ENCODE data around the gene ONECUT3. TPM values are rescaled to one million over a fixed set of nuclear protein-coding genes. Genes with fewer than 3 reads are reported as not detected.
A peak's percentile ranks its signal among the peaks of the same experiment; 100 is the strongest.

The ONECUT3 gene
- total RNA-seq, 1 experiment from 2014 or later = not detected

DNA sequence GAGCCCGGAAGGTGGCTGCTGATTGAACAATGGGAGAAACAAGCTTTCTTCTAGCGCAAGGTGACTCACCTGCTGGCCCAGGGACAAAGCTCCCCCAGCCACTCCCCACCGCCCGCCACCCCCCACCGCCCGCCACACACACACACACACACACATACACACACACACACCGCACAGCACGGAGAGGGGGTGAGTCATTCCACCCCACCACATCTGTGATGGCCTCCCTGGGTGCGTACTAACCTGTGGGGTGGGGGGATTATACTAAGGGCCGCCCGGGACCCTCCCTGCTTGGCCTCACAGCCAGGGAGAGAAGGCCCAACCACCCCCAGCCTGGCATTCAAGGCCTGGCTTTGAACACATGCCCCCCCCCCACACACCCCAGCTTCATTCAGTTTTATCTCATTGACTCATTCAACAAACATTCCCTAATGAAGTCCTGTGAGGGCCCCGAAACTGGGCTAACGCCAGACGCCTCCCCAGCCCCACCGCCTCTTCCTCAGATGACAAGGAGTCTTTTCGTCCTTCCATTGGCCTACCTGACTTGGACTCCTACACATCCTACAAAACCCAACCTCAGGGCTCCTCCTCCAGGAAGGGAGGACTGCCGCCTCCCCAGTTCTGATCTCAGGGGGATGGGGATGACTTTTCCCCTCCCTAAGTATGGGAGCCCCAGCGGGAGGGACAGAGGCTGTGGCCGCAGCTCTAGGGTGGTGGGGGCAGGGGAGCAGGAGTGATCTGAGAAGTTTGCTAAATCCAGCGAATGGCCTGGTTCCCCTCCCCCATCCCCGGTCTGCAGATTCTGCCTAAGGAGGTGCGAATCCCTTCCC lies 5.8 kb upstream of the ONECUT3 start:
- Histone ChIP-seq H3K36me3 (ENCODE audit: insufficient read depth, low read length, poor library complexity, severe bottlenecking) (no peaks in the 10 kb centered on the region), H3K4me3 (ENCODE audit: low read depth, low read length, poor library complexity, severe bottlenecking) (no peak overlapping the region), H3K4me1 (ENCODE audit: insufficient read depth, low read length, poor library complexity, severe bottlenecking) (peaks cover 10% of the 10 kb centered on the region), H3K9me3 (ENCODE audit: low read depth, low read length, poor library complexity, severe bottlenecking) (no peaks in the 10 kb centered on the region), H3K27me3 (replicated peaks; ENCODE audit: insufficient read depth, low read depth, low read length, poor library complexity) (peaks cover 77% of the 10 kb centered on the region), H3K27ac (ENCODE audit: low read depth, low read length, poor library complexity, severe bottlenecking) (no peak overlapping the region)
- ChIA-PET POLR2A (ENCODE audit: low non-redundant PET) (no interaction called here), CTCF (no interaction called here)
- BruUV-seq (replicated peaks) = no TSS peak
- intact Hi-C loops (cut with micrococcal nuclease; ENCODE audit: unreplicated experiment) = no loop called here
- DNase-seq (ENCODE audit: low spot score) = no peak
- TF ChIP-seq EZH2 (IDR thresholded peaks at IDR 0.05; ENCODE audit: borderline replicate concordance, low read depth, low read length, poor library complexity, severe bottlenecking) = no peak

DNA sequence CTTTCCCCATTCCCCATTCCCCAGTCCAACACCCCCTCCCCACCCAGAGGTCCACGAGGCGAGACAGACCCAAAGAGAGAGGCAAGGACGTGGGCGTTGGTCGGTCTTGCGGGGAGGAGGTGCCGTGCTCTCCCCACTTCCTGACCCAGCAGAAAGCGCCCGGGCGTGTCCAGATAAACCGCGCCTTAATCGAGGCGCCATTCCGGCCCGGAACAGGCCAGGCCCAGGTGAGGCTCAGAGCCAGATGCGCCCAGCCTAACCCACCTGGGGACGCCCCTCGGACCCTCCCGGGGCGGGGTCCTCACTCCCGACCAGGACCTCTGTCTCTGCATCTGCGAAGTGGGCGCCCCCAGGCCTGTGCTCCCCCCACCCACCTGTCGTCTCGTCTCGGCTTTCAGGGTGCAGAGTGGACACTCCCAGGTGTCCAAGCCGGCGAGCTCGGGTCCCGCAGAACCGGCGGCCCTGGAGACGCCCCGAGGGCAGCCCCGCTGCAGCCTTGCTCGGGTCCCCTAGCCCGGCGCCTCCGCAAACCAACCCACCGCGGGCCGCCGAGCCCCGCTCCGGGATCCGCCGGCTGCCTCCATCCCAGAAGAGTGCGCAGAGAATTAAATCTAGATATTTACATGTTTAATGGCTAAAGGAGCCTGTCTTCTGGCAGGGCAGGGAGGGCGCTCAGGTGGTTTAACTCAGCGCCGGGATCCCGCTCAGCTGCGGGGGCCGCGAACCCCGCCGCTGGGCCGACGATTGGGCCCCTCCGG lies 5.0 kb upstream of the ONECUT3 start:
- peak; percentile 46 for TF ChIP-seq EZH2 (IDR thresholded peaks at IDR 0.05; ENCODE audit: borderline replicate concordance, low read depth, low read length, poor library complexity, severe bottlenecking)
- TF ChIP-seq CTCF (conservative IDR thresholded peaks at IDR 0.05; ENCODE audit: low read depth, low read length) = no peak
- no TSS peak for BruUV-seq (replicated peaks)
- H3K4me3 ChIP-seq (ENCODE audit: low read depth, low read length, poor library complexity, severe bottlenecking) = no peak overlapping the region
- H3K27me3 ChIP-seq (replicated peaks; ENCODE audit: insufficient read depth, low read depth, low read length, poor library complexity) = peaks cover 81% of the 10 kb centered on the region
- POLR2A ChIA-PET (ENCODE audit: low non-redundant PET) = no interaction called here
- H3K36me3 ChIP-seq (ENCODE audit: insufficient read depth, low read length, poor library complexity, severe bottlenecking) = no peaks in the 10 kb centered on the region
- CTCF ChIA-PET = no interaction called here
- H3K9me3 ChIP-seq (ENCODE audit: low read depth, low read length, poor library complexity, severe bottlenecking) = no peaks in the 10 kb centered on the region
- H3K27ac ChIP-seq (ENCODE audit: low read depth, low read length, poor library complexity, severe bottlenecking) = no peak overlapping the region
- no peak for DNase-seq (ENCODE audit: low spot score)
- H3K4me1 ChIP-seq (ENCODE audit: insufficient read depth, low read length, poor library complexity, severe bottlenecking) = peaks cover 10% of the 10 kb centered on the region
- intact Hi-C loops (cut with micrococcal nuclease; ENCODE audit: unreplicated experiment) = no loop called here

DNA sequence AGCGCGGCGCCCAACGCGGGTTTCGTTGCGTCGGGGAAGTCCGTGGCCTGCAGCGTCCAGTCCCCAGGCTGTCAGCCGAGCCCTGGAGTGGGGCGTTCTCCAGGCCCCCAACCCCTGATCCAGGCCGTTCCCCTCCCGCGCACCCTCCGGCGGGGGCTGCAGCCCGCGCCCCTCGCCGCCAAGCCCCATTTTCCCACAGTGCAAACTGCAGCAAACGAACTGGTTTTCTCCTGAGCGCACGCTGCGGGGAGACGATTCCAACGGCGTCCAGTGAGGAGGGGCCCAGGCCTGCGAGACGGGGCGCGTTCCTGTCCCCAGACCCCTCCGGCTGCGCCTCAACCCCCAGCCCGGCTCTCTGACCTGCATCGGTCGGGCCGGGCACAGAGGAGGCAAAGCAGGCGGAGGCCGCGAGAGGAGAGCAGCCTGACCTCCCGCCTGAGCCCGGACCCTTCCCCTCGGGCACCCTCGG lies 4.4 kb upstream of the ONECUT3 start:
- Histone ChIP-seq H3K36me3 (ENCODE audit: insufficient read depth, low read length, poor library complexity, severe bottlenecking) (no peaks in the 10 kb centered on the region), H3K4me3 (ENCODE audit: low read depth, low read length, poor library complexity, severe bottlenecking) (no peak overlapping the region), H3K9me3 (ENCODE audit: low read depth, low read length, poor library complexity, severe bottlenecking) (no peaks in the 10 kb centered on the region), H3K4me1 (ENCODE audit: insufficient read depth, low read length, poor library complexity, severe bottlenecking) (peaks cover 10% of the 10 kb centered on the region), H3K27ac (ENCODE audit: low read depth, low read length, poor library complexity, severe bottlenecking) (no peak overlapping the region), H3K27me3 (replicated peaks; ENCODE audit: insufficient read depth, low read depth, low read length, poor library complexity) (peaks cover 83% of the 10 kb centered on the region)
- DNase-seq (ENCODE audit: low spot score) = no peak
- ChIA-PET POLR2A (ENCODE audit: low non-redundant PET) (no interaction called here), CTCF (no interaction called here)
- TF ChIP-seq CTCF (conservative IDR thresholded peaks at IDR 0.05; ENCODE audit: low read depth, low read length) (no peak), EZH2 (IDR thresholded peaks at IDR 0.05; ENCODE audit: borderline replicate concordance, low read depth, low read length, poor library complexity, severe bottlenecking) (peak; percentile 85)
- intact Hi-C loops (cut with micrococcal nuclease; ENCODE audit: unreplicated experiment) = no loop called here
- BruUV-seq (replicated peaks) = no TSS peak
